HL-60 (cell line): ENCODE measurements around the gene IFNL2.

ENCODE experiments used
- CTCF ChIP-seq: IDR thresholded peaks from one replicate; pipeline ENCODE4 v1.5.1; 2011; ENCODE audit warnings: low read length, control low read depth, inconsistent platforms; ENCODE audit not compliant: insufficient read depth
- REST ChIP-seq: IDR thresholded peaks from 2 replicates; pipeline ENCODE4 v1.6.1; 2012; ENCODE audit warnings: low read depth; ENCODE audit not compliant: insufficient replicate concordance

GRCh38 chr19:39276740-39277139 is 8.5 kb downstream of the IFNL2 start:
- TF ChIP-seq CTCF (no peak), REST (no peak)
